Lower lobe of right lung (tissue), 2 donors: ENCODE data around the gene INHA. TPM values are rescaled to one million over a fixed set of nuclear protein-coding genes. Genes with fewer than 3 reads are reported as not detected.

Experiments used
- ATAC-seq, 2 donors: fragments of 200-7000 bp; cut with Tn5 transposase; one replicate each; pipeline ENCODE4 v1.9.1; 2020 to 2022; ENCODE audit warnings: mild to moderate bottlenecking in 2 of 2, moderate library complexity in 2 of 2
- DNase-seq: peaks from one replicate; pipeline ENCODE4 v3.0.0-alpha.2; 2020
- H3K27ac ChIP-seq: fragments of 200-600 bp; one replicate; pipeline ENCODE4 v1.8.0; 2022
- H3K27me3 ChIP-seq: fragments of 200-600 bp; one replicate; pipeline ENCODE4 v1.8.0; 2022; ENCODE audit warnings: low read depth
- H3K36me3 ChIP-seq: fragments of 200-600 bp; one replicate; pipeline ENCODE4 v1.8.0; 2022; ENCODE audit warnings: mild to moderate bottlenecking
- H3K4me1 ChIP-seq: fragments of 200-600 bp; one replicate; pipeline ENCODE4 v1.8.0; 2022
- H3K4me3 ChIP-seq: fragments of 200-600 bp; one replicate; pipeline ENCODE4 v1.8.0; 2022; ENCODE audit warnings: mild to moderate bottlenecking
- H3K9me3 ChIP-seq: fragments of 200-600 bp; one replicate; pipeline ENCODE4 v1.8.0; 2022
- intact Hi-C: fragments of 100-400 bp; cut with DNase I; formaldehyde crosslinking; loops from one replicate; pipeline ENCODE4 v1.11.0; 2022
- total RNA-seq: library from RNA; stranded (reverse); fragmentation: NEBNext Ultra II Directional; extraction: Animal tissue kit (Norgen Biotek cat#: 25700); gene quantifications from one replicate; pipeline ENCODE4 v1.2.1, GENCODE V29; 2021
- TF ChIP-seq, protein P1 (sequence below): fragments of 200-600 bp; IDR thresholded peaks from one replicate; pipeline ENCODE4 v1.8.0; 2022; ENCODE audit warnings: antibody characterized with exemption, mild to moderate bottlenecking
- donor health status: DM: no; HTN: yes; CAD: no; lungs with severe emphysema.

Gene INHA
- total RNA-seq, 1 donor from 2014 or later = not detected

DNA sequence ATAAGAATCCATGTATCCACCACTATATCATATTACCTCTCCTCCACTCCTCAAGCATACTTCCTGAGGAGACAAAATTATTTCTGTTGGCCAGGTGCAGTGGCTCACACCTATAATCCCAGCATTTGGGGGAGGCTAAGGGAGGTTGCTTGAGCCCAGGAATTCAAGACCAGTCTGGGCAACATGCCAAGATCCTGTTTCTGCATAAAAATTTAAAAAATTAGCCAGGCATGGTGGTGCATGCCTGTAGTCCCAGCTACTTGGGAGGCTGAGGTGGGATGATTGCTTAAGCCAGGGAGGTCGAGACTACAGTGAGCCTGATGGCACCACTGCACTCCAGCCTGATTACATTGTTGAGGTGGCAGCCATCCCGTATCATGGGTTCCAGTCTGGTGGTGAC lies 9.2 kb downstream of the INHA start:
- TF ChIP-seq, protein P1, sequence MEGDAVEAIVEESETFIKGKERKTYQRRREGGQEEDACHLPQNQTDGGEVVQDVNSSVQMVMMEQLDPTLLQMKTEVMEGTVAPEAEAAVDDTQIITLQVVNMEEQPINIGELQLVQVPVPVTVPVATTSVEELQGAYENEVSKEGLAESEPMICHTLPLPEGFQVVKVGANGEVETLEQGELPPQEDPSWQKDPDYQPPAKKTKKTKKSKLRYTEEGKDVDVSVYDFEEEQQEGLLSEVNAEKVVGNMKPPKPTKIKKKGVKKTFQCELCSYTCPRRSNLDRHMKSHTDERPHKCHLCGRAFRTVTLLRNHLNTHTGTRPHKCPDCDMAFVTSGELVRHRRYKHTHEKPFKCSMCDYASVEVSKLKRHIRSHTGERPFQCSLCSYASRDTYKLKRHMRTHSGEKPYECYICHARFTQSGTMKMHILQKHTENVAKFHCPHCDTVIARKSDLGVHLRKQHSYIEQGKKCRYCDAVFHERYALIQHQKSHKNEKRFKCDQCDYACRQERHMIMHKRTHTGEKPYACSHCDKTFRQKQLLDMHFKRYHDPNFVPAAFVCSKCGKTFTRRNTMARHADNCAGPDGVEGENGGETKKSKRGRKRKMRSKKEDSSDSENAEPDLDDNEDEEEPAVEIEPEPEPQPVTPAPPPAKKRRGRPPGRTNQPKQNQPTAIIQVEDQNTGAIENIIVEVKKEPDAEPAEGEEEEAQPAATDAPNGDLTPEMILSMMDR = no peak
- Histone ChIP-seq H3K4me3 (no peak overlapping the region), H3K36me3 (no peaks in the 10 kb centered on the region), H3K27me3 (peaks cover 5% of the 10 kb centered on the region), H3K4me1 (no peaks in the 10 kb centered on the region), H3K27ac (no peak overlapping the region), H3K9me3 (no peaks in the 10 kb centered on the region)
- ATAC-seq = no peak
- DNase-seq = no peak
- intact Hi-C loops = no loop called here

DNA sequence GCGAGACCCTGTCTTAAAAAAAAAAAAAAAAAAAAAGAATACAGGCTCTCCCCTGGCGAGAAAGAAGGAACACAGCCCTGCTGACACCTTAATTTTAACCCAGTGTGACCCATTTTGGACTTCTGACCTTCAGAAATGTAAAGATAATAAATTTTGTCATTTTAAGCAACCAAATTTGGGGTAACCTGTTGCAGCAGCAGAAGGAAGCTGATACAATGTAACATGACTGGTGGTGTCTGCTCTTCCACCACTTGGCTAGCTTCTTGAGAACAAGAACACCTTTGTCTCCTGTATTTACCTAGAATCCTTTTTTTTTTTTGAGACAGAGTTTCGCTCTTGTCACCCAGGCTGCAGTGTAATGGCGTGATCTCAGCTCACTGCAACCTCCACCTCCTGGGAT lies 19.0 kb downstream of the INHA start:
- H3K27me3 ChIP-seq = no peaks in the 10 kb centered on the region
- H3K27ac ChIP-seq = no peak overlapping the region
- H3K4me1 ChIP-seq = no peaks in the 10 kb centered on the region
- H3K9me3 ChIP-seq = no peaks in the 10 kb centered on the region
- no peaks in the 10 kb centered on the region for H3K36me3 ChIP-seq
- TF ChIP-seq, protein P1 = no peak
- no peak for DNase-seq
- no peak overlapping the region for H3K4me3 ChIP-seq
- intact Hi-C loops = no loop called here
- ATAC-seq = no peak

- H3K36me3 ChIP-seq = no peaks in the 10 kb centered on the region
- no peaks in the 10 kb centered on the region for H3K27me3 ChIP-seq
- intact Hi-C loops = no loop called here
- H3K9me3 ChIP-seq = no peaks in the 10 kb centered on the region
- H3K4me1 ChIP-seq = no peaks in the 10 kb centered on the region
- TF ChIP-seq, protein P1 = no peak
- no peak overlapping the region for H3K27ac ChIP-seq
- DNase-seq = no peak
- H3K4me3 ChIP-seq = no peak overlapping the region
- no peak for ATAC-seq
Measured at GRCh38 chr2:219592736-219593135, 20.6 kb downstream of the INHA start.

GRCh38 chr2:219593154-219593553 lies 21.0 kb downstream of the INHA start:
- peaks cover under 1% of the 10 kb centered on the region for H3K4me1 ChIP-seq
- ATAC-seq (no peak), DNase-seq (no peak)
- no peak overlapping the region for H3K27ac ChIP-seq
- intact Hi-C loops = no loop called here
- no peaks in the 10 kb centered on the region for H3K27me3 ChIP-seq
- TF ChIP-seq, protein P1 = no peak
- H3K9me3 ChIP-seq = no peaks in the 10 kb centered on the region
- H3K4me3 ChIP-seq = no peak overlapping the region
- H3K36me3 ChIP-seq = no peaks in the 10 kb centered on the region

DNA sequence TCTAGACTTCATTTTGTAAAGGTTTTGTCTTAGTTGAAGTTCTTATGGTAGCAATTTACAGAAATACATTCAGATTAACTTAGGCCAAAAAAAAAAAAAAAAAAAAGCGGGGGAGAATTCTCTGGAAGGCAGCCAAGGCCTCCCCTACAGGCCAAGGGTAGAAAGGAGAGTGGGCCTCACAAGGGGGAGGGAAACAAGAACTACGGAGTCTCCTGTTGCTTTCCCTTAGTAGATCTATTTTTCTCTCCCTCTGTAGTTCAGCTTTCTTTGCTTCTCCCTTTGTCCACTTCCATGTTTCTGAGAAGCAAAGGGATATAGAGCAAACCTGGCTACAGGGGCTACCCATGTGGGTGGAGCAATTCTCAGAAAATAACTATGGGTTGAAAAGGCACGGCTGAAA lies 23.1 kb downstream of the INHA start:
- Histone ChIP-seq H3K9me3 (no peaks in the 10 kb centered on the region), H3K27ac (no peak overlapping the region), H3K27me3 (no peaks in the 10 kb centered on the region), H3K4me3 (no peak overlapping the region), H3K36me3 (no peaks in the 10 kb centered on the region), H3K4me1 (peaks cover 9% of the 10 kb centered on the region)
- DNase-seq (no peak), ATAC-seq (no peak)
- TF ChIP-seq, protein P1 = no peak
- intact Hi-C loops = no loop called here
